ENCODE results near the gene HTR7.

Gene HTR7

DNA sequence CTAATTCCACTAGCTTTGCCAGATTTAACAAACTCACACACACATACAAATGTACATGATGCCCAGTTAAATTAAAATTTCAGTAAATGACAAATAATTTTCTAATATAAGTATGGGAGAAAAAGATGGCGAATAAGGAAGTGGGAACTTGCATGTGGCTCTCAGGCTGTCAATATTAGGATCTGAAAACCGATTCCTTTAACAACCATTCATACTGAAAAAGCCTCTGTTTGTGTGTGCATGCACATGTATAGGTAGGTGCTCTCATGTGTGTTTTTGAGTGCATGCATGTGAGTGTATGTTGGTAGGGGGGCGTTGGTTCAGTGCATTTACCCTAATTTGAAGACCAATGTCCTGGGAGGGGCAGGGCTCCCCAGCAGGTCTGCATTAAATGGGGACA is 125.3 kb downstream of the HTR7 start:
- no peak for DNase-seq

DNA sequence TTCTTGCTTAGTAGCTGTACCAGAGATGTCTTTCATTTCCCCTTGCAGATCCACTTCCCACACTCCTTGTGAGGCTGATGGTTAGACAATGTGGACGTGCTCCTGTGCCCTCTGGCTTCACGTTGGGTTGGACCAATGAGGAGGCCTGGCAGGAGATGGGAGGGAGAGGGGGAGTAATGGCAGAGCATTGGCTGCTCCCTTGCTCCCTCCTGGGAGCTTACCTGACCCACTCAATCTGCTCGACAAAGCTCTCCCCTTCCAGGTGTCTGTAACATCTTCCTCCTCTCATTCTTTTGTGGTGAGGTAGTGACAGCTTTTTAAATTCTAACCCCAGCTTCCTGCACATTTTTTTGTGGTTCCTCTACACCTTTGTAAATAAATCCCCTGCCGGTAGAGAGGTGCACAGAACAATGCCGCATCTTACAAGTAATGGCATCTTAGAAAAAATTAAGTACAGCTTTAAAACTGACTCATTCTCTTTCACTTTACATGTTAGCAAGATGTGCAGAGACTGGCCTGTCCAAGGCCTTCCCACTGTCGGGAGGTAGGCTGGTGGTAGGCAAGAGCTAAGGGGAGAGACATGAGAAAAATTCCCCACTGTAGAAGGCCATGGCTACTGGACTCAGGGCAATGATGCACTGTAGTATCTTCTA is 134.3 kb downstream of the HTR7 start:
- no peak for DNase-seq

DNA sequence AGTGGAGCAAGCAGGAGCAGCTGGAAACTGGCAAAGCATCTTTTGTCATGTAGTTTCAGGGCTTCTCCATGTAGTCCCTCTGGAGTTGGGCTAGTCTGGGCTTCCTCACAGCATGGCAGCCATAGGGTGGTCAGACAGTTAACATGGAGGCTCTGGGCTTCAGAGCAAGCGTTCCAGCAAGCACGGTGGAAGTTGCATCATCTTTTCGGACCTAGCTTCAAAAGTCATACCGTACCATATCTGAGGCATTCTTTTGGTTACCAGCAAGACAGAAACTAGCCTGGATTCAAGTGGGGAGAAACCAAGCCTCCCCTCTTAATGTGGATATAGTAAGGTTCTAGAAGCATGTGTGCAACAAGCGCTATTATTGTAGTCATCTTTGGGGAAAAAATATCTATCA is 135.0 kb downstream of the HTR7 start:
- no peak for DNase-seq

DNA sequence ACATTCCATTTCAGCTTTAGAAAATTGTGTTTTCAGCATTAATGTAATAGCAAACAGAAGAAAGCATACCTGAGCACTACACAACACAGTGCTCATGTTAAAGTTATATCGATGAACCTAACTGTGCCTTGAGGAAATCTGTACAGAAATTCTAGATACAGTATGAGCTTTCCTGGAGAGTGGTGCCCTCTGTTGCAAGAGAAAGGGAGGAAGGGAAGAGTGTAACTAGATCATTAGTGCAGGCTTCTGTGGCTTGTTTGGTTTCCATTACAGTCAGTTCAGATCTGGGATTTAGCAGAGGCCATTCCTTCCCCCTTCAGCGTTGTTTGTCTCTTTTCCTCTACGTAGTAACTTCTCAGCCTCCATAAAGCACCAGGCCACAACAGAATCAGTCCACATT is 139.7 kb downstream of the HTR7 start:
- DNase-seq = no peak

DNA sequence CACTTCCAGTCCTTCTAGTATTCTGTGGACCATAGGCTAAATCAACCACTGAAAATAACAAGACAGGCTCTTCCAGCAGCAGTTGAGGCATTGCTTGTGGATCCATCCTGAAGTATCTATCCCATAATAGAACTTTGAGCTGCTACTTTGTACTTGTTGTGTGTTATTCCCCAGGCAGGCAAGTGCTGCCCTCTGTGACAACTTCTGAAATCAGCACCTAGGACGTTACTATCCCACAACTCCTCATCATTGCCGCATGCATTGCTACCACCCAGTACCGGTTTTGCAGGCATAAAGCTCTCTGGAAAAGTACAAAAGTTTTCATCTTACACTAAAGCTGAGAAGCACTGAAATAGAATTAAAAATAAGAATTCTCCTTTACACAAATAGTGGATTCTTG is 145.3 kb downstream of the HTR7 start:
- no peak for DNase-seq

DNA sequence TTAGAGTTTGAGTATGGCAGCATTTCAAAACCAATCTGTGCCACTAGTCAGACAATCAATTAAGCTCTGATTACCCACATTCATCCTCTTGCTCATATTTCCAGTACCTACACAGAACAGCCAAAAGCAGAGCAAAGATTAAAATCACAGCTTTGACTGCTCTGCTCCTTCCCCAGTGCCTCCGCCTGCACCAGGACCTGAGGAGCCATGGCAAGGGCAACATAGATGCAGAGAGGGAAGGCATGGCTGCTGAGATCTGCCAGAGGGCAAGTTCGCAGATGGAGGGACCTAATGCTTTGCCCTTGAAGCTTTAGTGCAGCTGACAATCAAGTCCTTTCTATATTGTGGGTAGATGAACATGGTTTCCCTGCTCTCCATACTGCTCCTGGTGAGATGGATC is 148.1 kb downstream of the HTR7 start:
- no peak for DNase-seq

DNA sequence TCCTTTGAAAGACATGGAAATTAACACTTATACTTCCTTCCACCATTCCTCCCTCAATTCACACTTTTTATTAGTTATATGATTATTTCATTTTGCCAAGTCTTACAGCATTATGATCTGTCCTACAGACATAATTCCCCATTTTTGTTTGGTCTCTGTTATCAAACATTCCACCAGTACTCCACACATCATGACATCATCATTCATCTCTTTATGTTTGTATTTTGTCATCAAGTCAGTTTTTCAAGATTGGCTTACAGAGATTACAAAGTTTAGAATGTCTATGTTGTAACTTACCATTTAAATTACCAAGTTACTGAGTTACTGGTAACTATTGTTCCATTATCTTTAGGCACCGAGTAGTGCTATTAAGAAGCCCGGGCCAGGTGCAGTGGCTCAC is 150.2 kb downstream of the HTR7 start:
- DNase-seq = no peak

DNA sequence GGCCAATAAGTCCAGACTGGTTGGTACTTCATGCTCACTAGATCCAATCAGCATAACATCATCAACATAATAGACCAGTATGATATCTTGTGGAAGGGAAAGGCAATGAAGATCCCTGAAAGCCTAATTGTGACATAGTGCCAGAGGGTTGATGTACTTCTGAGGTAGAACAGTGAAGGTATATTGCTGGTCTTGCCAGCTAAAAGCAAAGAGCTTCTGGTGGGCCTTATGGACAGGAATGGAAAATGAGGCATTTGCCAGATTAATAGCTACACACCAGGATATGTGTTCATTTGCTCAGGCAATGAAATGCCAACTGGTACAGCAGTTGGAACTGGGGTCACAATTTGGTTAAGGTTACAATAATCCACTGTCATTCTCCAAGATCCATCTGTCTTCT is 156.4 kb downstream of the HTR7 start:
- no peak for DNase-seq

DNA sequence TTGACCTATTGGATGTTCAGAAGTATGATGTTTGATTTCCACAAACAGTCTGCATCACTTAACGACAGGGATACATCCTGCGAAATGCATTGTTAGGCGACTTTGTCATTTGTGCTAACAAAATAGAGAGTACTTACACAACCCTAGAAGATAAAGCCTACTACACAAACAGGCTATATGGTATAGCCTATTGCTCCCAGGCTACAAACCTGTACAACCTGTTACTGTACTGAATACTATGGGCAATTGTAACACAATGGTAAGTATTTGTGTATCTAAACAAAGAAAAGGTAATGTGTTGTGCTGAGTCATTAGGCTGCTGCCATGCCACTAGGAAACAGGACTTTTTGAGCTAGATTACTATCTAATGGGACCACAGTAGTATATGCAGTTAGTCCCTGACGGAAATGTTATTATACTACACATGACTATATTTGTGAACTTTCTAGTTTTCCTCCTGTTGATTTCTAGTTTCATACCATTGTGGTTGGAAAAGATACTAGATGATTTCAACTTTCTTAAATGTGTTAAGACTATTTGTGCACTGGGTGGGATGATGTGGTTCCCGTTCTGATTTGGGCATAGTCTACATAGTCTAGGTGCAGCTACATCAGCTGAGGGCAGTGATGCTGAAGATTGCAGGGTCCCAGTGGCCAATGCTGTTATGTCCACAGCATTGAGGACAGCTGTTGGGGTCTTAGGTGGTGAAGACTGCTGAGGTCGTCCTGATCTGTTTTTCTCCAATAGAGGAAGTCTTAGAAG is 161.7 kb downstream of the HTR7 start:
- no peak for DNase-seq

Data from NCI-H2171 treated with DMSO at 0.1 percent for 48 hours (cell line).